Loucy (cell line): ENCODE measurements around the gene SHROOM4.

Experiments used
- H2AFZ ChIP-seq: fragments of 200-600 bp; sonication (generic); 2 replicates; pipeline ENCODE4 v1.6.0; 2016; ENCODE audit warnings: antibody characterized with exemption, mild to moderate bottlenecking, low read length, moderate library complexity
- H3F3A ChIP-seq: fragments of 200-600 bp; 2 replicates; pipeline ENCODE4 v1.6.0; 2016; ENCODE audit warnings: antibody characterized with exemption, low read depth, mild to moderate bottlenecking
- H3K27me3 ChIP-seq: fragments of 200-600 bp; sonication (generic); 2 replicates; pipeline ENCODE4 v1.6.1; 2014; ENCODE audit warnings: low read length, mild to moderate bottlenecking; ENCODE audit not compliant: insufficient read depth, poor library complexity, severe bottlenecking
- H3K36me3 ChIP-seq: fragments of 200-600 bp; sonication (generic); 2 replicates; pipeline ENCODE4 v1.6.1; 2016; ENCODE audit warnings: low read length; ENCODE audit not compliant: insufficient read depth
- H3K4me1 ChIP-seq: fragments of 200-600 bp; sonication (generic); 2 replicates; pipeline ENCODE4 v1.5.1; 2014; ENCODE audit warnings: low read length, mild to moderate bottlenecking; ENCODE audit not compliant: insufficient read depth, poor library complexity, severe bottlenecking
- H3K4me2 ChIP-seq: fragments of 200-600 bp; sonication (generic); 2 replicates; pipeline ENCODE4 v1.6.0; 2014; ENCODE audit warnings: antibody characterized with exemption, low read length, low read depth, mild to moderate bottlenecking; ENCODE audit not compliant: poor library complexity, severe bottlenecking
- H3K4me3 ChIP-seq: fragments of 200-600 bp; sonication (generic); 2 replicates; pipeline ENCODE4 v1.5.1; 2014; ENCODE audit warnings: low read length, mild to moderate bottlenecking, mixed read lengths; ENCODE audit not compliant: poor library complexity, severe bottlenecking
- H3K79me2 ChIP-seq: fragments of 200-600 bp; sonication (generic); 2 replicates; pipeline ENCODE4 v1.6.1; 2014; ENCODE audit warnings: low read length; ENCODE audit not compliant: insufficient read depth
- H3K9ac ChIP-seq: fragments of 200-600 bp; sonication (generic); 2 replicates; pipeline ENCODE4 v1.6.0; 2014; ENCODE audit warnings: mild to moderate bottlenecking, low read depth, low read length, moderate library complexity; ENCODE audit not compliant: poor library complexity, severe bottlenecking
- H3K9me2 ChIP-seq: fragments of 200-600 bp; sonication (generic); replicated peaks from 2 replicates; pipeline ENCODE4 v1.6.1; 2016; ENCODE audit warnings: low read depth, low read length, mixed read lengths
- H3K9me3 ChIP-seq: fragments of 200-600 bp; sonication (generic); 2 replicates; pipeline ENCODE4 v1.6.1; 2014; ENCODE audit warnings: mild to moderate bottlenecking, antibody characterized with exemption, low read length, low read depth; ENCODE audit not compliant: insufficient read depth
- H4K20me1 ChIP-seq: fragments of 200-600 bp; sonication (generic); 2 replicates; pipeline ENCODE4 v1.6.0; 2014; ENCODE audit warnings: antibody characterized with exemption, low read length, mild to moderate bottlenecking; ENCODE audit not compliant: insufficient read depth, poor library complexity, severe bottlenecking
- CTCF ChIP-seq: fragments of 200-600 bp; sonication (generic); conservative IDR thresholded peaks from 2 replicates; pipeline ENCODE4 v1.5.1; 2014; ENCODE audit warnings: mild to moderate bottlenecking, antibody characterized with exemption, low read length
- EZH2phosphoT487 ChIP-seq: fragments of 200-600 bp; IDR thresholded peaks from 2 replicates; pipeline ENCODE4 v1.6.1; 2018; ENCODE audit warnings: antibody characterized with exemption, mild to moderate bottlenecking, moderate library complexity, borderline replicate concordance

SHROOM4 gene

GRCh38 chrX:50711907-50712306 is 102.1 kb downstream of the SHROOM4 start:
- H3K4me1 ChIP-seq, result no peaks in the 10 kb centered on the region
- no peaks in the 10 kb centered on the region for H4K20me1 ChIP-seq
- H3K79me2 ChIP-seq, result no peaks in the 10 kb centered on the region
- H3K27me3 ChIP-seq, result no peaks in the 10 kb centered on the region
- no peak overlapping the region for H3K4me2 ChIP-seq
- no peaks in the 10 kb centered on the region for H3K9me3 ChIP-seq
- no peaks in the 10 kb centered on the region for H3K9me2 ChIP-seq
- H3K36me3 ChIP-seq, result no peaks in the 10 kb centered on the region
- H2AFZ ChIP-seq, result no peak overlapping the region
- no peak overlapping the region for H3K4me3 ChIP-seq
- no peak overlapping the region for H3K9ac ChIP-seq
- TF ChIP-seq CTCF (no peak), EZH2phosphoT487 (no peak)
- H3F3A ChIP-seq, result no peaks in the 10 kb centered on the region

- H3K27me3 ChIP-seq, result no peaks in the 10 kb centered on the region
- no peaks in the 10 kb centered on the region for H3K9me2 ChIP-seq
- no peaks in the 10 kb centered on the region for H4K20me1 ChIP-seq
- H3K4me2 ChIP-seq, result no peak overlapping the region
- H3K4me3 ChIP-seq, result no peak overlapping the region
- H3K9me3 ChIP-seq, result no peaks in the 10 kb centered on the region
- H3K79me2 ChIP-seq, result no peaks in the 10 kb centered on the region
- H3F3A ChIP-seq, result no peaks in the 10 kb centered on the region
- no peaks in the 10 kb centered on the region for H3K36me3 ChIP-seq
- TF ChIP-seq EZH2phosphoT487 (no peak), CTCF (no peak)
- no peak overlapping the region for H3K9ac ChIP-seq
- H2AFZ ChIP-seq, result no peak overlapping the region
- H3K4me1 ChIP-seq, result no peaks in the 10 kb centered on the region
Observed at GRCh38 chrX:50707955-50708699, 105.9 kb downstream of the SHROOM4 start.

GRCh38 chrX:50707405-50707804 is 106.6 kb downstream of the SHROOM4 start:
- Histone ChIP-seq H3K4me1 (no peaks in the 10 kb centered on the region), H4K20me1 (no peaks in the 10 kb centered on the region), H3K27me3 (no peaks in the 10 kb centered on the region), H3F3A (no peaks in the 10 kb centered on the region), H3K4me3 (no peak overlapping the region), H3K36me3 (no peaks in the 10 kb centered on the region), H3K9me3 (no peaks in the 10 kb centered on the region), H2AFZ (no peak overlapping the region), H3K79me2 (no peaks in the 10 kb centered on the region), H3K4me2 (no peak overlapping the region), H3K9me2 (no peaks in the 10 kb centered on the region), H3K9ac (no peak overlapping the region)
- TF ChIP-seq EZH2phosphoT487 (no peak), CTCF (no peak)
